Measurements from ENCODE around the gene TPST2.
A peak's percentile ranks its signal among the peaks of the same experiment; 100 is the strongest.

The TPST2 gene

DNA sequence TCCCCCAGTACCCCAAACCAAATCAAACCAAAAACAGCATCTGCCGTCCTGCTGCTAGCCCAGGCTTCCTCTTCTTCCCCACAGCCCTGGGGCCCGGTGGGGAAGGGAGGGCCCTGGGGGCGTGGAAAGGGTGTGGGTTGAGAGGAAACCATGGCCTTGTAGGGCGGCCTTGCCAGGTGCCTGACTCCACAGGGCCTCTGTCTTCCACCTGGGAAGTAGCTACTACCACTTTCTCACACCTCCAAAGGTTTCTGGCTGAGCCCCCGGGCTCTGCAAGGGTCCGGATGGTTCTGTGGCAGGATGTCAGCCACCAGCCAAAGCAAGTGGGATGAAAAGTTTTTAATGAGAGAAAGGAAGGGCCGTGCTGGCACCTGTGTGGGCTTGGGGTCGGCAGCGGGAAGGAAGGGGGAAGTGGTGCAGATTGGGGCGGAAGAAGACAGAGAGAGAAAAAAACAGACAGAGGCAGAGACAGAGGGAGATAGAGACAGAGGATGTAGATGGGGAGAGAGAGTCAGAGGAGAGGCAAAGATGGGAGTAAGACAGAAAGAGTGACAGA lies 10.5 kb downstream of the TPST2 start:
- peak; percentile 35 to 73 (median 55) for DNase-seq

DNA sequence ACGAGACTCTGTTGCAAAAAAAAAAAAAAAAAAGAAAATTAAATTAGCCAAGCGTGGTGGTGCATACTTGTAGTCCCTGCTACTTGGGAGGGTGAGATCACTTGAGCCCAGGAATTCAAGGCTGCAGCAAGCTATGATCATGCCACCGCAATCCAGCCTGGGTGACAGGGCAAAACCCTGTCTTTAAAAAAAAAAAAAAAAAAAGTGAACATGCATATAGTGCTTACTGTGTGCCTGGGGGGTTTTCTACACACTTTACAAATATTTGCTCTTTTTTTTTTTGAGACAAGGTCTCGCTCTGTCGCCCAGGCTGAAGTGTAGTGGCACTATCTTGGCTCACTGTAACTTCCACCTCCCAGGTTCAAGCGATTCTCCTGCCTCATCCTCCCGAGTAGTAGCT lies 12.9 kb downstream of the TPST2 start:
- DNase-seq = peak in 1 of 3 donors; percentile 21

DNA sequence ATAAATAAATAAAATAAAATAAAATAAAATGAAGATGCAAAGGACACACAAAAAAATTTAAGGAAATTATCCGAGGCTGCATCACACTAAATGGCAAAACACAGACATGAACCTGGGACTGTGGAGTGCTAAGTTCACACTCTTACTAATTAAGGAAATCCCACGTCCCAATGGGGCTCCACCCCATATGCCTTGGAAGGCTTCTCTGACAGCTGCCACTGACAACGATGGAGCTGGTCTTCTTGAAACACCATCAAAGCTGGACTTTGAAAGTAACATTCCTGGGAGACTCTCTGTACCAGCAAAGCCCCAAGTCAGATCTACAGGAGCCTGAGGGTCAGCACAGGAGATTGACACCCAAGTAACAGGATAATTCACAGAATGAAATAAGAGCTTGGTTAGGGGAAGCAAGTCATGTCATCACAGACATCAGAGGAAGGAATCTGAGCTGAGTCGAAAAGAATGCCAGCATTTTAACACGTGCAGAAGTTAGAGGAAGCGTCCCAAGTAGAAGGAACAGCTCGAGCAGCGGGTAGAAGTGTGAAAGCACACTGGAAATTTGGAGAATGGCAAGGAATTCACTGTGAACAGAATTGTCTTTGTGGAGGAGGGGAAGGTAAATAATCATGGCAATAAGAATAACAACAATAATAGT lies 13.8 kb downstream of the TPST2 start:
- DNase-seq = peak; percentile 54 to 77 (median 72)

DNA sequence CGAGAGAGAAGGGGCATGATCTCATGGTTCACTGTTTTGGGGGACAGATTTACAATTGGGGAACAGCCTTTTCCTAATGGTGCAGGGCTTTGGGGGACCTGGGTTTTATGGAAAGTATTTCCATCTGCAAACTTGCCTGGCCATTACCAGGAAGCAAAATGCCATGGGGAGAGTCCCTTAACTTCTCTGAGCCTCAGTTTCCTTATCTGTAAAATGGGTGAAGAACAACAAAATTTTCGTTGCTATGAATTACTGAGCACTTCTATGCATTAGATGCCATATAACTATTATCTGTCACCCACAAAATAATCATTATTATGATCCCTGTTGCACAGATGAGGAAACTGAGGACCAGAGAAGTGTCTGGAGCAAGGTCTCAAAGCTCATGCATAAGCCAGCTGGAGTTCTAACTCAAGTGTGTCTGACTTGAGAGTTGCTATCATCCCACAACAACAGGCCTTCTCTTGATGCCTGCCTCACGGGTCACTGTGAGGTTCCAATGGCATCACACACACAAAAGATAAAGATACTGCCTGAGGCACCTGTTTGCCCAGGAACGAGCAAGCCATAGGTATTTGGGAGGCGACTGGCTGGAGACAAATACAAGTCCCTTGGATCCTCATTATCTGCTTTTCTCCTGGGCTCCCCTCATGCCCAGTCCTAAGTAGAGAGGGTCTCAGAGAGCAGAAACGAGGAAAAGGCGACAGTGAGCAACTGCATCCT lies 15.8 kb downstream of the TPST2 start:
- no peak for DNase-seq

DNA sequence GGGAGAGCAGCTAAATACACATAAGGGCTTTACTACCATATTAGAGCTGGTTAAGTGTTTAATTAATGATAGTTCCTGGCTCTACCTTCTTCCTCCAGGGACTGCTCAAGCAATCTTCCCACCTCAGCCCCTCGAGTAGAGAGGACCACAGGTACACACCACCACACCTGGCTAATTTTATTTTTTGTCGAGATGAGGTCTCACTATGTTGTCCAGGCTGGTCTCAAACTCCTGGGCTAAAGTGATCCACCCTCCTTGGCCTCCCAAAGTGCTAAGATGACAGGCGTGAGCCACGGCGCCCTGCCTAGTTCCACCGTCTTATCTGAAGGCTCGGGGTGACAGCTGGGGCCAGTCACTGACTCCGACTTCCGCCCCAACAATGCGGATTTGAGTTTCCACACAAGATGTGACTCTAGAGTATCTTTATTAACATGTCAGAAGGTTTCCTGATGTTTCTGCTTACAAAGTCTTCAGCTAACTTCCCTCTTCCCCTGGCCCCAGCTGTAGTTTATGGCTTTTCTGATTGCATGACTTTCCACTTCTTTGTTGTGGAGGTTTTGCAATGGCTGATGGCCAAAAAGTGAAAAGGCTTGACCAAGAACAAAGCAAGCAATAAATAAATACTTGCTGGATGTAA lies 16.8 kb downstream of the TPST2 start:
- DNase-seq = peak; percentile 83 to 88 (median 86)

DNA sequence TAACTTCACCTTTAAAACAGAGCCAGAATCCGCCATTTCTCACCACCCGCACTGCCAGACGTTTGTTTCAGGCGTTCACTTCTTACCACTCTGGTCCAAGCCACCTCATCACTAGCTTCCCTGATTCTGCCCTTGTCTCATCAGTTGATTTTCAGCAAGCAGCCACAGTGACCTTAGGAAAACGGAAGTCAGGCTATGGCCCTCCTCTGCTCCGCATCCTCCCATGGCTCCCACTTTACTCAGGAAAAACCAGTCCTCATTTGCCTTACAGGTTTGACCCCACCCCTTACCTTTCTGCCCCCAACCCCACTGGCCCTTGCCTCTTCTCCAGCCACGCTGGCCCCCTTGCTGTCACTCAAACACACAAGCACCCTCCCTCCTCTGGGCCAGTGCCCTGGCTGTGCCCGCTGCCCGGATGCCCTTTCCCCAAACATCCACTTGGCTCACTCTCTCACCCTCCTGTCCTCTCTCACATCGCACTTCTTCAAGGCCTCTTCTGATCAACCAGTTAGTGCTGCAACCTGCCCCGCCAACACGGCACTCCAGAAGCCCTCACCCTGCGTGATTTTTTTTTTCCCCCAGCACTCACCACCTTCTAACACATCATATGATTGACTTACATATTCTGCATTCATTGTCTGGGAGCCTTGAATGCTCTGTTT lies 18.9 kb downstream of the TPST2 start:
- no peak for DNase-seq

DNA sequence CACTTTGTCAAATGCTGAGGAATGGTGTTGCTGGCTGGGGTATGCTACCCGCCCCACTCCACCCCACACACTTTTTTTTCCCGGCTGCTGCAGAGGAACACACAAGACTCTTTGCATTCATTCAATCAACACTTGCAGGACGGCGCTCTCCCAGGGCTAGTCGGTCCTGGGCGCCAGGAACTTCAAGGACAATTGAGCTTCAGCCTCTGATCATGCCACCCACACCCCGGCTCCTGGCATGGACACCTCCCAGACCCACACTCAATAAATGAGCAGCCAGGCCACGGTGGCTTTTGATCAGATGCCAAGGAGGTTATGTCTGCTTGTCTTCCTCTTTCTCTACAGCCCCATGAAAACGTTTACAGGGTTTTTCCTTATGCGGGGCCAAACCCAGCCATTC lies 19.8 kb downstream of the TPST2 start:
- DNase-seq = peak in 1 of 3 donors; percentile 11

DNA sequence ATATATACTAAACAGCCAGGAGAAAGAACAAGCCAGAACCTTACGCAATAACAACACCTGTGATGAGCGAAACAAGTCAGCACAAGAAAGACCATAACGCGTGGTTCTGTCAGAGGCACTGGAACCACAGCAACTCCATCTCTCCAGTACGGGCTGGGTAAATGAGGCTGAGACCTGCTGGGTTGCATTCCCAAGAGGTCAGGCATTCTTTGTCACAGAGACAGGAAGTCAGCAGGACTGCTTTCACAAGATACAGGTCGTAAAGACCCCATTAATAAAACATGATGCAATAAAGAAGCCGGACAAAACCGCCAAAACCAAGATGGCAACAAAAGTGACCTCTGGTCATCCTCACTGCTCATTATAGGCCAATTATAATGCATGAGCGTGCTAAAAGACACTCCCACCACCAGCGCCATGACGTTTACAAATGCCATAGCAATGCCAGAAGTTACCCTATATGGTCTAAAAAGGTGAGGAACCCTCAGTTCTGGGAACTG lies 21.7 kb downstream of the TPST2 start:
- no peak for DNase-seq

DNA sequence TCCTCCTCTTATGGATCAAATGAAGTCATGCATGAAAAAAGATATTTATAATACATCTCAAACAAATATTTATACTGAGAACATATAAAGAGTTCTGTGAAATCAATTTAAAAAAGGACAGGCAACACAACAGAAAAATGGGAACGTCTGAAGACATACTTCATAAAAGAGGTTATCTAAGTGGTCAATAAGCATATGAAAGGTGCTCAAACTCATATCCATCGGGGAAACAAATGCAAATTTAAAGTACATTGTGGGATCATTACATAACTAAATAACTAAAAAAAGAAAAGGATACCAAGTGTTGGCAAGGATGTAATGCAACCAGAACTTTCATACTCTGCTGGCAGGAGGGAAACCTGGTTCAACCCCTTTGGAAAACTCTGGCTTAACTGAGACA lies 22.3 kb downstream of the TPST2 start:
- DNase-seq = no peak

DNA sequence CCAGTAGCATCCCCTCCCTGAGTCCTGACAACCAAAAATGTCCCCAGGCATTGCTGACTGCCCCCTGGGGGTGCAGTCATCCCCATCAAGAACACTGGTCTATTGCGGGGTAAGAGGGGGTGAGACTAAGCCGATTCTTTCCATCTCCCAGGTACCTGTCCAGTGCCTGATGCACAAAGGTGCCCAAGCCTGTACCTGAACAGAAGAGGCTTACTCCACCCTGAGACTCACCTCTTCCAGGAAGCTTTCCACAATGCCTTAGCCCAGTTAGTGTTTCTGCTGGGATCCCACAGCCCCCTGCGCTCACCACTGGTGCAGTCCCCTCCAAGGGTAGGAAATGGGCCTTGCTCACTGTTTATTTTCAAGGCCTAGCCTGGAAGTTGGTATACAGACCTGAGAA lies 22.9 kb downstream of the TPST2 start:
- no peak for DNase-seq

DNA sequence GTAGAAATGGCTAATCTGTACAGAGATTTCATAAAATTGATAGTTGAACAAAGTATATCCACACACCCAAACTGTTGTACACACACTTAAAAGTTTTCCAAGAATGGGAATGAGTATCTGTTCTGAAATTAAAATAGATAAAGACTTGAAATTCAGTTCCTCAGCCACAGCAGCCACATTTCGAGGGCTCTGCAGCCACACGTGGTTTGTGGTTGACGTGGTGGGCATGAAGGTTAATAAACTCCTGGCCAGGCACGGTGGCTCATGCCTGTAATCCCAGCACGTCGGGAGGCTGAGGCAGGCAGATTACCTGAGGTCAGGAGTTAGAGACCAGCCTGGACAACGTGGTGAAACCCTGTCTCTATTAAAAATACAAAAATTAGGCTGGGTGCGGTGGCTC lies 24.0 kb downstream of the TPST2 start:
- no peak for DNase-seq

DNA sequence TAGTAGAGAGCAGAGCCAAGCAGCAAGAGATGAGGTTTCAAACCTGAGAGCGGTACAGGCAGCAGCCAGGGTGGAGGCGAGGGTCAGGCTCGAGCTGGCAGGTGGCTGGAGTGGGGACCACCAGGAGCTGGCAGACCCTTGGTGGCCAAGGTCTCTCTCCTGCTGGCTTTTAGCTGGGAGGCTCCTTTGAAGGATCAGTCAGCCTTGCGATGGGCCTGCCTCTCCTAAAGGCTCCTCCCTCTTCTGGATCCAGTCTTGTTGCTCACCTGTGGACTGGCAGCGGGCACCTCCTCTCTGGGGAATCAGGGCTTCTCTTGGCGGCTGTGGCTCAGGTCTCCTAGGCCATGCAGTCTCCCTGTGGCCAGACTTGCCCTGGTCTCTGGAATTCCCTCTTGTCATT lies 24.8 kb downstream of the TPST2 start:
- DNase-seq = no peak

DNA sequence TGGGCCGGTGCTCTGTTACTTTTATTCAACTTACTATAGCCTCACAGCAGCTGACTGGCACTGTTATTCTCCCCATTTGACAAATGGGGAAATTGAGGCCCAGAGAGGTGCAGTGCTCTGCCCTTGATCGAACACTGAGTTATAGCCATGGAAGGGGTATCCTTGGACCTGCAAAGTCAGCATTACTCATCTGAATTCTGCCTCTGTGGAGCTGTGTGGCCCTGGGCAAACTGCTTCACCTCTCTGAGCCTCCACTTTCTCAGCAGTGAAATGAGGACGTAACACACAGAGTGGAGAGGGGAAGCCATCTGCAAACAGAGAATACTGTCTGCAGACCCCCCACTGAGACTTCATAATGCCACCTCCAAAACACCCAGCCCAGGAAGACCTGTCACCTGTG lies 25.3 kb downstream of the TPST2 start:
- DNase-seq = no peak

DNA sequence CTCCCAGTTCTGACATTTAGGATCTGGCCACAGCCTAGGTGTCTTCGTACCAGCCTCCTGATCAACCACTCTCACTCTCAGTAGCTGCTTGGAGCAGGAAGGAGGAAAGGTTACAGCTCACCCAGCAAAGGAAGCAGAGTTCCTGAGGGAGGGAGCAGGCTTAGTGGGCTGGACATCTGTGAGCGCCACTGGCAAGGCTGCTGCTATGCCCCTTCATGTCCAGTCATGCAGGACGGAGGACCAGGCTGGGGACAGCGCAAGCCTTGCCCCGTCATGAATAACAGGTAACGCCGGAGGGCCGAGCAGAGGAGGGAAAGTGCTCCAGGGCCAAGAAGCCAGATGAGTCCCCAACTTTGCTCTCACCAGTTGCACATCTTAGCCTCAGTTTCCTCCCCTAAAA lies 25.8 kb downstream of the TPST2 start:
- DNase-seq = no peak

DNA sequence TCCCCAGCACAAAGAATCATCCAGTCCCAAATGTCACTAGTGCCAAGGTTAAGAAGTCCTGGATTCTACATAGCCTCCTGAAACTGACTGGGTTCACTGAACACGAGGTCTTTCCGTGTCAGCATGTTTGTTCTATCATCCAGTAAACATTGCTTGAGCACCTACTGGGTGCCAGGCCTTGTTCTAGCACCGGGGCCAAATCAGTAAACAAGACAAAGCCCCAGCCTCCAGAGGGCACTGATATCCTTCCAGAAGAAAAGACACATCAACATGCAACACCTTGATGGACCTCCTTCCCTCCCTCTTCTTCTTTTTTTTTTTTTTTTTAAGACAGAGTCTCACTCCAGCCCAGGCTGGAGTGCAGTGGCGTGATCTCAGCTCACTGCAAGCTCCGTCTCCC lies 26.9 kb downstream of the TPST2 start:
- no peak for DNase-seq

DNA sequence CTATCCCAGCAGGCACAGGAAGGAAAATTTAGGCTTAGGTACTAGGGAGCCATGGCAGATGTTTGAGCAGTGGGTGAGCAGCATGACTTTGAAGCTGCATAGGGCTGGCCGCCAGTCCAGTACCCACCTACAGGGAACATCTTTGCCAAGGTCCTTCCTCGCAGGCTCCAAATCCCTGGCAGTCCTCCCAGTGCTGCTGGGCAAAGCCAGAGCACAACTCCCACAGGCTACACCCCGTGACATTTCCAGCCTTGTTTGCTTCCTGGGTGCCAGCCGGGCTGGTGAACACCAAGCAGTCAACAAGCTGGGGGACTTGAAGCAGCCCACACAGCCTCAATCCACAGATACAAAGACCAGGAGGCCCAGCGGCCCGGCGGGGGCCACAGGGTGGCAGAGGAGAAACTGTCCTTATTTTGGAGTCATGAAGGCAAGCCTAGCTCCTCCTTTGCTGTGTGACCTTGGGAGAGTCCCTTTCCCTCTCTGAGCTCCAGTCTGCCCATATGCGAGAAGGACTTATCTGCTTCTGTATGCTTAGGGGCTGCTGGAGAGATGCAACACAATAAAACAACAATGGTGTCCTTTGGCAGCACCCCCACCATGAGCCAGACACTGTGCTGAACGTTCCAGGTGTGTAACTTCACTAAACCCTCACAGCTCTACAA lies 28.0 kb downstream of the TPST2 start:
- DNase-seq = no peak

DNA sequence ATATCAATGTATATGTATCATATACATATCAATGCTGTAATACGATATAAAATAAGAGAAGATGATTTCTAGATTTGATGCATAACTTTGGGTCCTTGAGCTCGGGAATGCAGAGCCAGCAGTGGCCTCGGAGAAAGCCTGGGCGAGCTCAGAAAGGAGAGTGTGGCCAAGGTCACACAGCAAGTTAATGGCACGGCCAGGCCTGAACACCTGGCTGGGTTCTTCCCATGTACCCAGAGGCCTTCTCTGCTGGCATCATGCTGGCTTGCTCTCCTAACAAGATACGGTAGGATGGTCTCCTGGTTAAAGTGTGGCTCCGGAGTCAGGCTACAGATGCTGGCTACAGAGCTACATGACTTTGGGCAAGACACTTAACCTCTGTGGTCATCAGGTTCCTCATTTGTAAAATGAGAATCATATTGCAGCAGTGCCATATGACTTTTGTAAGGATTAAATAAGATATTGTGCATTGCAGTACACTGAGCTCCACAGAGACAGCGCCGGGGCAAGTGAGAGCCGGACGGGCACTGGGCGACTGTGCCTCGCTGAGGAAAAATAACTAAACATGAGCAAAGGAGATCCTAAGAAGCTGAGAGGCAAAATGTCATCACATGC lies 29.9 kb downstream of the TPST2 start:
- peak; percentile 20 to 43 (median 40) for DNase-seq

DNA sequence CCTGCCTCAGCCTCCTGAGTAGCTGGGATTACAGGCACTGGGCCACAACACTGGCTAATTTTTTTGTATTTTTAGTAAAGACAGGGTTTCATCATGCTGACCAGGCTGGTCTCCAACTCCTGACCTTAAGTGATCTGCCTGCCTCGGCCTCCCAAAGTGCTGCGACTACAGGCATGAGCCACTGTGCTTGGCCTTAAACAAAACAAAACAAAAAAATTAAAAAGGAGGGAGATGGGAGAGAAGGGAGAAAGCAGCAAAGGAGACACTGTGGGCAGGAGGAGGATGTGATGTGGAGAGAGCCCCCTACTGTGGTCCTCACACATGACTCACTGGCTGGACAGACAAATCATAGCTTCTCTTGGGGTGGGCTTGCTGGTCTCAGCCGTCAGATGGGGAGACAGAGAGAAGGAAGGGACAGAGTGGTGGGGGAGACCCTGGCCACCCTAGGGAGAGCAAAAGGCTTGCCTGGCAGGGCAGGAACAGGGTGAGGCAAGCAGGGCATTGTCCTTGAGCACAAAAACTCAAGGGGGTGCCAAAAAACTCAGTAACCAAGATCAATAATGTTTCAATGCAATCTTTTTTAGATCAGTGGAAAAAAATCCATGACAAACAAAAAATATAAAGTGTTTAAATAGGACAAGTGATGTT lies 31.6 kb downstream of the TPST2 start:
- no peak for DNase-seq

DNA sequence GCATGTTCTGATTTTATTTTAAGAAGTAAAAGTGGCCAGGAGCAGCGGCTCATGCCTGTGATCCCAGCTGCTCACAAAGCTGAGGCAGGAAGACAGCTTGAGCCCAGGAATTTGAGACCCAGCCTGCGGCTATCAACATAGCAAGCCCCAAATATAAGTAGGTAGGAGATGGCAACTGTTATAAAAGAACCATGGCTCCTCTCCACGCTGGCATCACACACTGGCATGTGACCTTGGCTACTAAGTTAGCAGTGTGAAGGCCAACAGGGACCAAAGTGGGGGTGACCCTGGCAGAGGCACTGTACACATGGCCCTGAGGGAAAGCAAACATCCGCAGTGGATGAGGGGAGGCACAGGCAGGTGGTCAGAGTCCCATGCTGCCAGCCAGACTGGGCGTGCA lies 33.0 kb downstream of the TPST2 start:
- DNase-seq = no peak

DNA sequence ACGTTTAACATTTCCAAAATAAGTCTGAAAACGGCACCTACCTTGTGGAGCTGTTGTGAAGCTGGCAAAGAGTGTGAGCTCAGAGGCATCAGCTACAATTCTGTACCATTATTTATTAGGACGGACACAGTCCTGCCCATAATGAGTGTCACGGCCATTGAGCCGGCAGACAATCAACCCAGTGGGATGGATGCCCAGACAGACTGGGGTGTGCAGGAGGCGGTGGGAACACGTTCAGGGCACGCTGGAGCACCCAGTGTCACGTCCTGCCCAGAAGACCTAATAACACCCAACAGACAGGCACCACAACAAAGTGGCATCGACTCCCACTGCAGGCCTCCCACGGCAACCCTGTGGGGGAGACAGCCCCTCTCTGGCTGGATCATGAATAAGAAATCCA lies 34.5 kb downstream of the TPST2 start:
- no peak for DNase-seq

DNA sequence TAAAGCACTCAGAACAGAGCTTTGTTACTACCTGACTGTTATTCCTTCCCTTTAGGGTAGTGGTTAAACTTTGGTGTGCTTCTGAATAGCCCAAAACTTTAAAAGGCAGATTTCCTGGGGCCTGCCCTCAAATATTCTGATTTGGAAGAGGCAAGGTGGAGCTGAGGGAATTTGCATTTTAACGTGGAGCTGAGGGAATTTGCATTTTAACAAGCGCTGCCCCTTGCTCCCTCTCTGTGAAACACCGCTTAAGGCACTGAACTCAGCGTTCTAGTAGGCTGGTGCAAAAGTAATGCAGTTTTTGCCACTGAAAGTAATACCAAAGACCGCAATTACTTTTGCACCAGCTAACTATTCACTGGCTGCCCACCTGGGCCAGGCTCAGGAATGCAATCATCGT lies 35.0 kb downstream of the TPST2 start:
- DNase-seq = no peak

Measured in suppressor macrophage treated with lipopolysaccharide for 1 hour (primary cell).